Measurements from ENCODE around the gene COPB1. TPM values are rescaled to one million over a fixed set of nuclear protein-coding genes. Genes with fewer than 3 reads are reported as not detected.

COPB1 gene
- total RNA-seq, 2 experiments from 2014 or later: 99.3 to 109 TPM

DNA sequence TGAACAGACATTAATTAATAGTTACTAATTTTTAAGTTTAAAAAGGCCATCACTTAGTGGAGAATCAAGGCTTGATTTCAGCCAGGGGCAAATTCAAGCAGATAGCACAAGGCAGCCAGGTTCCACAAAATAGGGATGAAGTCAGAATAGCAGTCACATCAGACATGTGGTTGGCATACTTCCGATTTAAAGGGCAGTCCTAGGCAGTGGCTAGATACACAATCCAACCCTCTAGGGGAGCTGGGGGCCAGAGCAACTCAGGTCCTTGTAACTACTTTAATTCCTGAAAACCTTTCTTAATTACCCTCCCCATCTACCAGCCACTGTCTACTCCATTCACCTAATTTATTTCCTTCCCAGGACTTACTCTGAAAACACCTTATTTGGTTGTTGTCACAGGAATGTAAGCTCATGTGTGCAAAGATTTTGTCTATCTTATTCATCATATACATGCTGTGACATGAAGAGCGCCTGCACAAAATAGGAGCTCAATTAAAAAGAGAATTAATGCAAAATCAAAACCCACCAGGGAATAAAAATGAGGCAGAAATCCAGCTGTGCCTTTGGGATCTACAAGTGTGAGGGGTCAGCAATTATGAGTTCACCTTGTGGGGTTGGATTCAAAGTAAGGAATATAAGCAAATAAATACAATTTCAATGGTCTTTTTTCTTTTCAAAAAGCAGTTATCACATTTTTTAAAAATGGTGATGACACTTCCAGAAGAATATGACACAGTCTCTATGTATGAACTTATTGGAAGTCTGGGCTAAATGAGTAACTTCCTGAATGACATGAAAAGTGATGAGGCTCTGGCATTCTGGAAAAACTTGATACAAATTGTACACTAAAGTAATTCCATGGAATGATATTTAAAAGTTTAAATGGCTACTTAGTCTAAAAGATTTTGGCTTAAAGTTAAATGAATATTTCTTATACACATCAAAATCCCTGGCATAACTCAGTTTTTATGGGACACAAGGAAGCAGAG is 53.8 kb downstream of the COPB1 start:
- H3K4me3 Mint-ChIP-seq: no peak overlapping the region
- no peak for DNase-seq
- H3K9me3 Mint-ChIP-seq: no peaks in the 10 kb centered on the region
- H3K27me3 Mint-ChIP-seq: no peaks in the 10 kb centered on the region
- CTCF ChIA-PET: interaction anchor here (0.8 to 1.1 kb wide), 2 partner anchors 14 to 31 kb away, joined by 3 to 4 read pairs; no protein-coding TSS in a partner anchor
- H3K36me3 Mint-ChIP-seq (ENCODE audit: low read depth): peaks cover 11% of the 10 kb centered on the region
- H3K4me1 Mint-ChIP-seq: peaks cover 24% of the 10 kb centered on the region
- POLR2A ChIA-PET: no interaction called here
- H3K27ac Mint-ChIP-seq: no peak overlapping the region

DNA sequence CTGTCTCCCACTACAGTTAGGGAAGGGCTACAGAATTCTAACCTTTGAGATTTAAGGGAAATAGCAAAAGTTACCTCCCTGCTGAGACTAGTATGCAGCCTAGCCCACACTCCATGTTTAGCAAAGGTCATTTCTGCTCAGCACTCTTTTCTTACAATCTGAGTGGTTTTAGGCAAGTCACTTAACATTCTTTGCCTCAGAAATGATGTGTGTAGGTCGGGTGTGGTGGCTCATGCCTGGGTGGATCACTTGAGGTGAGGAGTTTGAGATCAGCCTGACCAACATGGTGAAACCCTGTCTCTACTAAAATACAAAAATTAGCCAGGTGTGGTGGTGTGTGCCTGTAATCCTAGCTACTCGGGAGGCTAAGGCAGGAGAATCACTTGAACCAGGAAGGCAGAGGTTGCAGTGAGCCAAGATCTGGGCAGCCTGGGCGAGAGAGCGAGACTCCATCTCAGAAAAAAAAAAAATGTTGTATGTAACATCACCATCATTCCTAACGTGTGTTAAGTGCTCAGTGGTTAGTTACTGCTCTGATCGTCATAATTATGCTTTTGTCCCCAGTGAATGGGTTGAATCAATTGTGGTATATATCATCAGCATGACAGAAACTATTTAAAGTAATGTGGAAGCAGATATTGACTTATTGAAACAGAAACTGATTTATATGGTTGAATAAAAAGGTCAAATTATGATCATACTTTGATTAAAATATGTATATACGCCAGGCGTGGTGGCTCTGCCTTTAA is 55.0 kb downstream of the COPB1 start:
- Mint-ChIP-seq H3K36me3 (ENCODE audit: low read depth) (peaks cover 10% of the 10 kb centered on the region), H3K4me3 (no peak overlapping the region), H3K27ac (no peak overlapping the region), H3K9me3 (no peaks in the 10 kb centered on the region), H3K4me1 (peaks cover 24% of the 10 kb centered on the region), H3K27me3 (no peaks in the 10 kb centered on the region)
- ChIA-PET CTCF (no interaction called here), POLR2A (no interaction called here)
- DNase-seq: no peak

DNA sequence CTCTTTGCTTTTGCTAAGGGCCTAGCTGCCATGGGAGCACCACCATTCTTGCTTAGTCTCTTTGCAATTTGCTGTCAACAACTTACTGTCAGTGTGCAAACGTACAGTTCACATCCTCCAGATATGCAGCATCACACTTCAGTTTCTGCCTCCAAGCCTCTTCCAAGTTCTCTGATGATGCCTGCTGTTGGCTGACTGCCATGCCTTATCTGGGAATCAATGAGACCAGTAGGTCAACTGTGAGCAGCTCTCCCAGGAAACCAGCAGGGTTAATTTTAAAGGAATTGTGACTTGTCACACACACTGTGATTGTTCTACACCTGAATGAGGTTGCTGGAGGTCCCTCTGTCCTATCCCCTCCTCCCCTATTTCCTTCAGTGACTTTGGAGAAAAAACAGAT is 56.0 kb downstream of the COPB1 start:
- Mint-ChIP-seq H3K4me1 (peaks cover 30% of the 10 kb centered on the region), H3K27me3 (no peaks in the 10 kb centered on the region), H3K4me3 (no peak overlapping the region), H3K36me3 (ENCODE audit: low read depth) (peaks cover 13% of the 10 kb centered on the region), H3K27ac (no peak overlapping the region), H3K9me3 (peaks cover 2% of the 10 kb centered on the region)
- ChIA-PET CTCF (interaction anchor here (0.6 to 1.4 kb wide), 3 partner anchors 14 to 23 kb away, joined by 3 to 5 read pairs (median 3); no protein-coding TSS in a partner anchor), POLR2A (no interaction called here)
- DNase-seq: no peak

GRCh38 chr11:14435717-14436512 is 63.7 kb downstream of the COPB1 start:
- POLR2A ChIA-PET: no interaction called here
- Mint-ChIP-seq H3K9me3 (peaks cover 13% of the 10 kb centered on the region), H3K4me1 (peaks cover 24% of the 10 kb centered on the region), H3K36me3 (ENCODE audit: low read depth) (peaks cover 14% of the 10 kb centered on the region), H3K4me3 (no peak overlapping the region), H3K27me3 (peaks cover 11% of the 10 kb centered on the region), H3K27ac (no peak overlapping the region)
- peak; percentile 14 for DNase-seq
- CTCF ChIA-PET: interaction anchor here (1.1 to 1.4 kb wide), 2 partner anchors 13 to 19 kb away, joined by 3 read pairs; no protein-coding TSS in a partner anchor

- H3K27ac Mint-ChIP-seq: no peak overlapping the region
- ChIA-PET CTCF (interaction anchor here (0.8 to 1.1 kb wide), 2 partner anchors 9 to 16 kb away, joined by 3 to 4 read pairs; no protein-coding TSS in a partner anchor), POLR2A (no interaction called here)
- no peak overlapping the region for H3K4me3 Mint-ChIP-seq
- H3K36me3 Mint-ChIP-seq (ENCODE audit: low read depth): no peaks in the 10 kb centered on the region
- no peaks in the 10 kb centered on the region for H3K27me3 Mint-ChIP-seq
- H3K4me1 Mint-ChIP-seq: no peaks in the 10 kb centered on the region
- DNase-seq: no peak
- no peaks in the 10 kb centered on the region for H3K9me3 Mint-ChIP-seq
Observed at GRCh38 chr11:14425621-14426020, 74.0 kb downstream of the COPB1 start.

- Mint-ChIP-seq H3K27me3 (no peaks in the 10 kb centered on the region), H3K36me3 (ENCODE audit: low read depth) (no peaks in the 10 kb centered on the region), H3K4me3 (no peak overlapping the region), H3K4me1 (no peaks in the 10 kb centered on the region), H3K9me3 (no peaks in the 10 kb centered on the region), H3K27ac (no peak overlapping the region)
- DNase-seq: no peak
- ChIA-PET CTCF (interaction anchor here (2.2 kb wide), 1 partner anchor 11 kb away, joined by 9 read pairs; no protein-coding TSS in a partner anchor), POLR2A (no interaction called here)
Observed at GRCh38 chr11:14424096-14424495, 75.5 kb downstream of the COPB1 start.

- Mint-ChIP-seq H3K4me1 (peaks cover 2% of the 10 kb centered on the region), H3K27me3 (no peaks in the 10 kb centered on the region), H3K4me3 (no peak overlapping the region), H3K9me3 (no peaks in the 10 kb centered on the region), H3K36me3 (ENCODE audit: low read depth) (no peaks in the 10 kb centered on the region), H3K27ac (no peak overlapping the region)
- CTCF ChIA-PET: interaction anchor here (2.2 kb wide), 1 partner anchor 10 kb away, joined by 9 read pairs; no protein-coding TSS in a partner anchor
- POLR2A ChIA-PET: interaction anchor here (0.6 kb wide), 1 partner anchor 118 kb away, joined by 3 read pairs; no protein-coding TSS in a partner anchor
- DNase-seq: no peak
Observed at GRCh38 chr11:14423633-14424032, 76.0 kb downstream of the COPB1 start.

- peaks cover 4% of the 10 kb centered on the region for H3K4me1 Mint-ChIP-seq
- no peaks in the 10 kb centered on the region for H3K27me3 Mint-ChIP-seq
- no peaks in the 10 kb centered on the region for H3K9me3 Mint-ChIP-seq
- ChIA-PET CTCF (interaction anchor here (0.7 to 2.2 kb wide), 6 partner anchors 10 to 274 kb away, joined by 3 to 9 read pairs (median 4); no protein-coding TSS in a partner anchor), POLR2A (no interaction called here)
- no peak overlapping the region for H3K27ac Mint-ChIP-seq
- DNase-seq: no peak
- H3K36me3 Mint-ChIP-seq (ENCODE audit: low read depth): no peaks in the 10 kb centered on the region
- no peak overlapping the region for H3K4me3 Mint-ChIP-seq
Observed at GRCh38 chr11:14422814-14423182, 76.8 kb downstream of the COPB1 start.

GRCh38 chr11:14422052-14422813 is 77.4 kb downstream of the COPB1 start:
- DNase-seq: no peak
- ChIA-PET CTCF (interaction anchor here (0.7 to 2.2 kb wide), 7 partner anchors 9 to 274 kb away, joined by 3 to 9 read pairs (median 4); no protein-coding TSS in a partner anchor), POLR2A (no interaction called here)
- H3K27ac Mint-ChIP-seq: no peak overlapping the region
- H3K4me1 Mint-ChIP-seq: peaks cover 10% of the 10 kb centered on the region
- H3K36me3 Mint-ChIP-seq (ENCODE audit: low read depth): no peaks in the 10 kb centered on the region
- no peak overlapping the region for H3K4me3 Mint-ChIP-seq
- no peaks in the 10 kb centered on the region for H3K27me3 Mint-ChIP-seq
- no peaks in the 10 kb centered on the region for H3K9me3 Mint-ChIP-seq

DNA sequence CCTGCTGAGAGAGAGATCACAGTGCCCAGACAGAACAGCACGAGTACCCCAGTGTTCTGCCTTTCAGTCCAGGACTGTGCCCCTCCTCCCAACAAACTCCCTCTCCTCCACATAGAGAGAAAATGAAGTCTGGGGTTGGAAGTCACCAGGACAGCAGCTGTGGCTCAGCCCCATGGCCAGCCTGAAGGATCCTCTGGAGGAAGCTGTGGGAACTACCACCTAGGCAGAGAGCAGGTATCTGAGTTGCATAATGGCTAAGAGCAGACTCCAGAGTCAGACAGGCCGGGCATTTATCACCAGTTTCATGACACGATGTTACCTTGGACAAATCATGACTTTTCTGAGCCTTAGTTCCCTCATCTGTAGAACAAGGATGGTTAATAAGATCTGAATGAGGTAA is 79.4 kb downstream of the COPB1 start:
- ChIA-PET CTCF (interaction anchor here (0.7 to 1.7 kb wide), 6 partner anchors 23 to 359 kb away, joined by 3 to 4 read pairs (median 3); no protein-coding TSS in a partner anchor), POLR2A (no interaction called here)
- Mint-ChIP-seq H3K27ac (no peak overlapping the region), H3K4me3 (no peak overlapping the region), H3K4me1 (peaks cover 27% of the 10 kb centered on the region), H3K36me3 (ENCODE audit: low read depth) (no peaks in the 10 kb centered on the region), H3K27me3 (no peaks in the 10 kb centered on the region), H3K9me3 (no peaks in the 10 kb centered on the region)
- DNase-seq: no peak

DNA sequence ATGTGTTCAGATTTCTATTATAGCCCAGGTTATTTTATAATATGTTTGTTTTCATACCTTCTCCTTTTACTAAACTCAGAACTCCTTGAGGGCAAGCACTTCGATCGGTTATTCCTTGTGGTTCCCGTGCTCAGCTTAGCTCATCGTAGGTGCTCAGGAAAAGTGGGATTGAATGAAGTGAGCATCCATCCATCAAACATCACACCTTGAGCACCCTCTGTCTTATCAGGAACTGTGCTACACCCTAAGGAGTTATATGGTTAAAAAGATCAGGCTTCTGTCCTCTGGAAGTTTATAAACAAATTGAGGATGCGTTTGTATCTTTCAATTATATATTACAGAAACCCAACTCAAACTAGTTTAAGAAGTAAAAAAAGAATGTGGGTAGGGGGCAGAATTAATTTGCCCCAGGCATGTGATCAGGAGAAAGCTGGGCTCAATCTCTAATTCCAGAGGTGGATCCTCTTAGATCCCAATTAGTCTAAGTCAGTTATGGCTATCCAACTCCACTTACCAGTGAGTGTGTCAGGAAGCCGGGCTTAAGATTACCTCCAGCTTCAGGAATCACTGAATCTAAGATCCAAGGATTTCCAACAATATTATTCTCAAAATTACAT is 80.7 kb downstream of the COPB1 start:
- H3K27me3 Mint-ChIP-seq: no peaks in the 10 kb centered on the region
- H3K4me1 Mint-ChIP-seq: peaks cover 38% of the 10 kb centered on the region
- H3K4me3 Mint-ChIP-seq: no peak overlapping the region
- H3K36me3 Mint-ChIP-seq (ENCODE audit: low read depth): no peaks in the 10 kb centered on the region
- no peaks in the 10 kb centered on the region for H3K9me3 Mint-ChIP-seq
- H3K27ac Mint-ChIP-seq: no peak overlapping the region
- ChIA-PET CTCF (interaction anchor here (0.6 to 1.7 kb wide), 10 partner anchors 11 to 750 kb away, joined by 3 to 6 read pairs (median 3); partner anchors contain the start of gene FAR1), POLR2A (no interaction called here)
- no peak for DNase-seq

Measured in activated CD4-positive, alpha-beta T cell treated with anti-CD3 and anti-CD28 coated beads, Interleukin-2, amount 10 ng/mL, durations not matched to agents 7 days and 5 days (primary cell).